WERI-Rb-1 (cell line): ENCODE measurements around the gene HSPA8.

ENCODE experiments used
- DNase-seq: peaks from one replicate; pipeline ENCODE4 v3.0.0-alpha.2; 2020
- H3K27ac ChIP-seq: fragments of 250-450 bp; sonication (Bioruptor Pico); 2 replicates; pipeline ENCODE4 v1.5.1; 2020; ENCODE audit warnings: mild to moderate bottlenecking, moderate library complexity
- H3K27me3 ChIP-seq: fragments of 250-450 bp; sonication (Bioruptor Pico); 2 replicates; pipeline ENCODE4 v1.5.1; 2021; ENCODE audit warnings: mild to moderate bottlenecking, low read depth, moderate library complexity; ENCODE audit not compliant: insufficient read depth, severe bottlenecking
- H3K36me3 ChIP-seq: fragments of 250-450 bp; sonication (Bioruptor Pico); 2 replicates; pipeline ENCODE4 v1.5.1; 2020; ENCODE audit warnings: mild to moderate bottlenecking, moderate library complexity
- H3K4me3 ChIP-seq: 2 replicates; pipeline ENCODE4 v1.5.1; 2011; ENCODE audit warnings: low read depth, mild to moderate bottlenecking, control low read depth, low read length
- H3K9me3 ChIP-seq: fragments of 250-450 bp; sonication (Bioruptor Pico); 2 replicates; pipeline ENCODE4 v1.5.1; 2021; ENCODE audit warnings: mild to moderate bottlenecking, moderate library complexity; ENCODE audit not compliant: severe bottlenecking
- CTCF ChIP-seq: IDR thresholded peaks from 2 replicates; pipeline ENCODE4 v1.5.1; 2011; ENCODE audit warnings: low read depth, mild to moderate bottlenecking, control low read depth, inconsistent platforms, low read length

The HSPA8 gene

GRCh38 chr11:123086305-123086704 is 24.4 kb upstream of the HSPA8 start:
- no peak for DNase-seq
- no peaks in the 10 kb centered on the region for H3K27me3 ChIP-seq
- H3K4me3 ChIP-seq: no peak overlapping the region
- no peaks in the 10 kb centered on the region for H3K36me3 ChIP-seq
- no peak for TF ChIP-seq CTCF
- H3K27ac ChIP-seq: no peak overlapping the region
- no peaks in the 10 kb centered on the region for H3K9me3 ChIP-seq

GRCh38 chr11:123085497-123085896 is 23.6 kb upstream of the HSPA8 start:
- no peaks in the 10 kb centered on the region for H3K9me3 ChIP-seq
- no peaks in the 10 kb centered on the region for H3K36me3 ChIP-seq
- no peak for TF ChIP-seq CTCF
- DNase-seq: no peak
- H3K4me3 ChIP-seq: no peak overlapping the region
- H3K27ac ChIP-seq: no peak overlapping the region
- H3K27me3 ChIP-seq: no peaks in the 10 kb centered on the region

GRCh38 chr11:123084454-123084853 is 22.5 kb upstream of the HSPA8 start:
- DNase-seq: no peak
- no peaks in the 10 kb centered on the region for H3K9me3 ChIP-seq
- H3K4me3 ChIP-seq: no peak overlapping the region
- no peak for TF ChIP-seq CTCF
- H3K27me3 ChIP-seq: no peaks in the 10 kb centered on the region
- H3K27ac ChIP-seq: no peak overlapping the region
- no peaks in the 10 kb centered on the region for H3K36me3 ChIP-seq

- no peak overlapping the region for H3K27ac ChIP-seq
- peak; percentile 80 for DNase-seq
- TF ChIP-seq CTCF: no peak
Observed at GRCh38 chr11:123083623-123084029, 21.7 kb upstream of the HSPA8 start.

GRCh38 chr11:123082977-123083376 is 21.0 kb upstream of the HSPA8 start:
- no peaks in the 10 kb centered on the region for H3K36me3 ChIP-seq
- no peak for DNase-seq
- H3K27me3 ChIP-seq: no peaks in the 10 kb centered on the region
- H3K27ac ChIP-seq: no peak overlapping the region; the same call in 1 of the 2 replicates
- H3K4me3 ChIP-seq: no peak overlapping the region
- no peak for TF ChIP-seq CTCF
- no peaks in the 10 kb centered on the region for H3K9me3 ChIP-seq

More at GRCh38 chr11:123083623-123084029, 21.7 kb upstream of the HSPA8 start:
- Histone ChIP-seq H3K9me3 (no peaks in the 10 kb centered on the region), H3K36me3 (no peaks in the 10 kb centered on the region), H3K4me3 (no peak overlapping the region), H3K27me3 (no peaks in the 10 kb centered on the region)

DNA sequence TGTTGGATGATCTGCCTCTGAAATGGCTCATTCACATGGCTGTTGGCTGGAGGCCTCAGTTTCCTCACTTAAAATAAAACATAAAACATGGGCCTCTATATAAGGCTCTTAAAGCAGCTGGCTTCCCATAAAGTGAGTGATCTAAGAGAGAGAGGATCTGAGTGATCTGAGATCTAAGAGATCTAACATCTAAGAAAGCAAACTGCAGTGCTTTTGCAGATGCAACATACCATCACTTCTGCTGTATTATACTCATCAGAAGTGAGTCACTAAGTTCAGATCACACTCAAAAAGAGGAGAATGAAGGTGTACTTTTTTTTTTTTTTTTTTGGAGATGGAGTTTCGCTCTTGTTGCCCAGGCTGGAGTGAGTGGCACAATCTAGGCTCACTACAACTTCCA is 18.1 kb upstream of the HSPA8 start:
- TF ChIP-seq CTCF: no peak
- no peaks in the 10 kb centered on the region for H3K27me3 ChIP-seq
- no peak overlapping the region for H3K27ac ChIP-seq
- DNase-seq: no peak
- H3K4me3 ChIP-seq: no peak overlapping the region
- H3K36me3 ChIP-seq: no peaks in the 10 kb centered on the region
- H3K9me3 ChIP-seq: no peaks in the 10 kb centered on the region
